GM19023 (cell line): ENCODE results near the gene CD320.
"Not testable (repeated sequence)": the region's sequence is repeated elsewhere in the genome, so short reads cannot be mapped to it uniquely, and the experiment has no call there.

Experiments used
- ATAC-seq: cut with Tn5 transposase; IDR thresholded peaks from one replicate; pipeline ENCODE4 v1.9.1; 2021; ENCODE audit warnings: mild to moderate bottlenecking, moderate library complexity; ENCODE audit not compliant: unreplicated experiment

Gene CD320

GRCh38 chr19:8307965-8308866, at the start of gene CD320:
Gene CD320 (minus strand): TSS chr19:8308358. CDS start chr19:8308290, 68 bp downstream.
- ATAC-seq, result peak; percentile 83

- ATAC-seq, result no peak
Observed at GRCh38 chr19:8357007-8357521, 48.9 kb upstream of the CD320 start.

- no peak for ATAC-seq
Observed at GRCh38 chr19:8355631-8356402, 47.7 kb upstream of the CD320 start.

- ATAC-seq, result not testable (repeated sequence)
Observed at GRCh38 chr19:8352845-8353244, 44.7 kb upstream of the CD320 start.

GRCh38 chr19:8352134-8352827, 44.1 kb upstream of the CD320 start:
- no peak for ATAC-seq

GRCh38 chr19:8349629-8350372, 41.6 kb upstream of the CD320 start:
- ATAC-seq, result not testable (repeated sequence)

GRCh38 chr19:8343483-8343844, 35.3 kb upstream of the CD320 start:
- ATAC-seq, result no peak

GRCh38 chr19:8342684-8343482, 34.7 kb upstream of the CD320 start, which contains the start of gene KANK3:
Gene KANK3 (minus strand): TSS chr19:8343262. CDS start chr19:8337828, 5,434 bp downstream.
- peak; percentile 88 for ATAC-seq

- no peak for ATAC-seq
Observed at GRCh38 chr19:8342316-8342683, 34.1 kb upstream of the CD320 start.

GRCh38 chr19:8341504-8341903, 33.3 kb upstream of the CD320 start:
- not testable (repeated sequence) for ATAC-seq

- no peak for ATAC-seq
Observed at GRCh38 chr19:8340341-8341096, 32.4 kb upstream of the CD320 start.

- no peak for ATAC-seq
Observed at GRCh38 chr19:8338835-8339234, 30.7 kb upstream of the CD320 start.

GRCh38 chr19:8337728-8338127, 29.6 kb upstream of the CD320 start:
- no peak for ATAC-seq

GRCh38 chr19:8336660-8337059, 28.5 kb upstream of the CD320 start:
- no peak for ATAC-seq

GRCh38 chr19:8336072-8336569, 28.0 kb upstream of the CD320 start:
- ATAC-seq, result no peak

GRCh38 chr19:8335343-8336071, 27.3 kb upstream of the CD320 start:
- ATAC-seq, result no peak

GRCh38 chr19:8334458-8335342, 26.5 kb upstream of the CD320 start:
- ATAC-seq, result no peak
